GM19395 (cell line): ENCODE data around the gene SIPA1L3.

Experiments
- ATAC-seq: cut with Tn5 transposase; IDR thresholded peaks from one replicate; pipeline ENCODE4 v1.9.1; 2021; ENCODE audit warnings: mild to moderate bottlenecking, moderate library complexity; ENCODE audit not compliant: unreplicated experiment

Gene SIPA1L3

GRCh38 chr19:38035515-38036495, 128.8 kb downstream of the SIPA1L3 start:
- ATAC-seq, result no peak

DNA sequence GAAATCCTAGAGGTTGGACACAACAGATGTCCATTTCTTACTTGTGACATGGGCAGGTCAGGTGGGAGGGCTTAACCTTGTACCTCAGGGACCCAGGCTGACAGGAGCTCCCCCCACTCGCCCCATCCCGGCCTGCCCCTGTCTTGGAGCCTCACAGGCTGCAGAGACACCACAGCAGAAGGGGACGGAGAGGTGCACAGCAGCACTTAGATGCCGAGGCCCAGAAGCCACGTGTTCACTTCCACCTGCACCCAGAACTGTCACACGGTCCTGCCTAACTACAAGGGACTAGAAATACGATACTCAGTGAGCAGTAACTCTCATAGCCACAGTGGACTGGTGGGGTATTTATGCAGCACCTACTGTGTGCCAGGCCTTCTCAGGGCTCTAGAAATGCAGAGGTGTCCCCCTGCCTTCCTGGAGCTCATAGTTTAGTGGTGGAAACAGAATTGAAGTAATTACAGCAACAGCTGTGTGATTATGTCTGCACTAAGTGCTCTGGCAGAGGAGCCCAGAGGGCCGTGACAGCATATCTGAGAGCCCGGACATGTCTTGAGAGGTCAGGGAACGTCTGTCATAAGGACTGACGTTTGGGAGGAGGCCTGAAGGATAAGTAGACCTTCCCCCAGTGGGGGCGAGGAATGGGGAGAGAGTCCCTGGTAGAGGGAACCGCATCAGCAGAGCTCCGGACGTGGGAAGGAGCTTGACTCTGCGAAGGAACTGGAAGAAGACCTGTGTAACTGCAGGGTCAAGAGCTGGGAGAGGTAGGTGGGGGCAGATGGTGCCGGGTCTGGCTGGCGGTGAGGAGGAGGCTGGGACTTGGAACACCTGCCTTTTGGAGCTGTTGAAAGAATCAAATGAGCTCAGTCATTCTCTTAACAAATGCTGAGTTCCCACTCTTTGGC, 130.0 kb downstream of the SIPA1L3 start:
- ATAC-seq, result no peak

- ATAC-seq, result no peak
Measured at GRCh38 chr19:38039966-38040365, 133.0 kb downstream of the SIPA1L3 start.

DNA sequence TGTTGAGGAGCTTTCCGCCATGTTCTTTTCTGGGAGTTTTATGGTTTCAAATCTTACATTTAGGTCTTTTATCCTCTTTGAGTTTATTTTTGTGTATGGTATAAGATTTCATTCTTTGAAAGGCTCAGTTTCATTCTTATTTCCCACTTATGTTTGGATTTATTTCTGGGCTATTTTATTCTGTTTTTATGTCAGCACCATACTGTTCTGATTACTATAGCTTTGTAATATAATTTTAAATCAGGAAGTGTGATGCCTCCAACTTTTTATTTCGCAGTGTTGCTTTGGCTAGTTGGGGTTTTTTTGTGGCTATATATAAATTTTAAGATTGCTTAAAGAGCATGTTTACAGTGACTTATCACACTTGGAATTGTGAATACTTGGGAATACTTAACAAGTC, 135.1 kb downstream of the SIPA1L3 start:
- no peak for ATAC-seq

- ATAC-seq, result no peak
Measured at GRCh38 chr19:38043649-38044144, 136.7 kb downstream of the SIPA1L3 start.

DNA sequence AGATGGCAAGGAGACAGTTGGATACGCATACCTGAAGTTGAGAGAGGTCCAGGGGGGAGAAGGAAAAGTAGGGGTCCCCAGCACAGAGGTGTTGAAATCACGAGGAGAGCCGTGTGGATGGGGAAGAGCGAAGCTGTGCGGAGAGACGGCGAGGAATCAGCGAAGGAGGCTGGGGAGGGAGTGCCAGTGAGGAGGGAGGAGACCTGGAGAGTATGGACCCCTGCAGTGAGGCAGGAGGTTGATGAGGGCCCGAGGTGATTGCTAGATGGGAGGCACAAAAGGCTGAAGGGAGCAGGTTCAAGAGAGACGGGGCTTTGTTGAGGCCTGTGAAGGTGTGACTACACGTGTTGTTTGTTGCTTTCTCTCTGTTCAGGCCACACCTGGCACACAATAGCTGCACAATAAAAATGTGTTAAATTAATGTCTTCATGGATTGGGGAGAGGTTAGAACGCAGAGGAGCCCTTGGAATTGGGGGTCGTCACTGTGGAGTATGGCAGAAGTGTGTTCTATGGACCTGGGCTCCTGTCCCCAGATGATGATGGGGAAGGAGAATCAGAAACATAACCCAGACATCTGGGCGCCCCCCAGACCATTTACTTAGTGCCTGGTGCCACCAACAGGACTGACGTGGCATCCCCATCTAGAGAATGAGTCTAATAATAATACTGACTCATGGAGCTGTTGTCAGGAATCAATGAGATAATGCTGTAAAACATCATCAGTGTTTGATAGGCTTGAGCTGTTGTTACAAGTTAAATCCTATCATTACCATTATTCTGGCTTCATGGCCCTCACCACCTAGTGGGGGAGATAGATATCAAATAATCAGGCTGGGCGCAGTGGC, 137.5 kb downstream of the SIPA1L3 start:
- no peak for ATAC-seq

DNA sequence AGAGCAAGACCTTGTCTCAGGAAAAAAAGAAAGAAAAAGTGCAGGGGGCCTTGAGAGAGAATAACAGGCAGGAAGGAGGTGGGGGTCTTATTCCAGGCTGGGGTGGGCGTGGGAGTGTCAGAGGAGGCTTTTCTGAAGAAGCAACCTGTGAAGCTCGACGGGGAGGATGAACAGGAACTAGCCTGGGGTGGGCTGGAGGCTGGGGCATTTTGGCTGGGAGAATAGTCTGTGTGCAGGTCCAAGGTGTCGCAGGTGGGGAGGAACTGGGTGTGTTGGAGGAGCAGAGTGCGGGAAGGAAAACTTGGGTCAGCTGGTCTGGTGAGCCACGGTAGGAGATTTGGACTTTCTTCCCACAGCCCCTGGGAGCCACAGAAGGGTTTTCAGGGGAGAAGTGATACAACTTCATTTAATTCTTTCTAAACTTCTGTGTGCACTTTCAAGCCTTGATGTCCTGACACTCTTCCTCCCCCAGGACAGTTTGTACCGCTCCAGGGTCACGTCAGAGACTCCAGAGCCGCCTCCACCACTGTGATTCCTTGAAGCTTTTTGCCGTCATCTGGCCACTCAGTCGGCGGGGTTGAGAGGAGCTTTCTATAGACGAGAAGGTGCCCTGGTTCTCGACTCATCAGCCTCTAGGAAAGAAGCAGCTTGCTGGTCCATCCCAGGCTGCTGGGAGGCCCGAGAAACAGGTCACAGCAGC, 138.7 kb downstream of the SIPA1L3 start:
- peak; percentile 3 for ATAC-seq

- ATAC-seq, result peak; percentile 27
Measured at GRCh38 chr19:38046254-38047048, 139.4 kb downstream of the SIPA1L3 start.

DNA sequence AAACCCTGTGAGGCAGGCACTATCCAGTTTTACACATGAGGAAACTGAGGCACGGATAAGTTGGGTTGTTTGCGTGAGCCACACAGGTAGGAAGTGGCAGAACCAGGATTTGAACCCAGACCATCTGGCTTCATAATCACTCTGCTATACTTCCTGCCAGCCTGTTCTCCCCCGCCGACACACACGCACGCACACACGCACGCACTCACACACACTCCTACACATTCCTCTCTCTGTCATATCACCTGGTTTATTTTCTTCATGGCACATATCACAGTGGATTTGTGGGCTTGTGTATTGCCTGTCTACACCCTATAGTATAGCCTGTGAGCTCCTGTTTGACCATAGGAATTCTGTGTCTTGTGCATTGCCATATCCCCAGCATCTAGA, 140.0 kb downstream of the SIPA1L3 start:
- no peak for ATAC-seq

GRCh38 chr19:38047641-38048040, 140.6 kb downstream of the SIPA1L3 start:
- no peak for ATAC-seq

DNA sequence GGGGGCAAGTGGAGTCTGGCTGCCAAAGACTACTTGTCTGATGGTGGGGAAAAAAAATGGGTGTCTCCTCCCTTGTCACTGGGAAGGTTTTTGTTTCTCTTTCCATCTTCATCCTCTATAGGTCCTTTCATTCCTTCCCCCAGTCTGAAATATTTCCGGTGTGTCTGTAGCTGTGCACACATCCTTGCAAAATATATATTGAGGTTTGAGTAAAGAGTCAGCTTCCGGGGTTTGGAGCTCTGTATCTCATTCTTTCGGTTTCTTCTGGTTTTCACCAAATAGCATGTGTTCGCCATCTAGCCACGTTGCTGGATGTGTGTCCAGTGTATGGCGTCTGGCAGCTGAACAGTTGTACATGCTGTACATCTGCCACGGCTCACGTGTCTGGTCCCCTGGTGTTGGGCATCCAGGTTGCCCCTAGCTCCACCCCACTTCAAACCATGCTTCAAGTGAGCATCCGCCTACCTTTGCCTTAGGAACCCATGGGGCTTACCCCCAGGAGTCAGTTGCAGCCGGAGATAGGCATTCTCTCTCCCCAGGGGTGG, 142.2 kb downstream of the SIPA1L3 start:
- peak; percentile 56 for ATAC-seq

DNA sequence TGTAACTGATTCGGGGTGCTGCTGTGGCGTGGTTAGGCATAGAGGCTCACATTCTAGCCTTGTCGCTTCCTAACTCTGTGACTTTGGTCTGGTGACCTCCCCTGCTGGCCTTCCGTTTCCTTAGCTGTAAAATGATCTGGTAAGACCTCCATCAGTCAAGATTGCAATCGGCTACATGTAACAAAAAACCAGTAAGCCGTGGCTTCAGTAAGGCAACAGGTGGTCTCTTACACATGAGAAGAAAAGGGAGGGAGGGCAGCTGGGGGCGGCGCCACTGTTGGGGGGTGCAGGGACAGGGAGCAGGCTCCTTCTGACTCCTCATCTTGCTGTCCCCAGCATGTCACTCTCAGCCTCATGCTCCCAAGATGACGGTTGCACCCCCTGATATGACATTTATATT, 148.0 kb downstream of the SIPA1L3 start:
- no peak for ATAC-seq

GRCh38 chr19:38055655-38056521, 148.9 kb downstream of the SIPA1L3 start:
- ATAC-seq, result no peak

GRCh38 chr19:38056646-38057045, 149.6 kb downstream of the SIPA1L3 start:
- no peak for ATAC-seq

GRCh38 chr19:38057959-38058690, 151.1 kb downstream of the SIPA1L3 start:
- no peak for ATAC-seq

- no peak for ATAC-seq
Measured at GRCh38 chr19:38059897-38060296, 152.9 kb downstream of the SIPA1L3 start.

DNA sequence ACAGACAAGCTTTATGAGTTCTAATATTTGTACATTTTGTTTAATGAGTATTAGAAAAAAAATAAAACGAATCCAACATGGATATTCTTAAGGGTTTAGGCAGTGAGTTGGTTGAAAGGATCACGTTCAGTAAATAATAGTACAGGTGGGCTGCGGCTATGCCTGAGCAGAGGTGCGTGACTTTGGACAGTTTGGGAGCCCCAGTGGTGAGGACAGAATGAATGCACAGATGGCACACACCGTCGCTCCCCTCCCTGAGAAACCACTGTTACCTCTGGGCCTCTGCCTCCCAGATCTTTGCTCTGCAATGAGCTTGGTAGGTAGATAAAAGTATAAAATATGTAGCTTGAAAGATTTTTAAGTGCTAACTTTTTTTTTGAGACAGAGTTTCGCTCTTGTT, 153.3 kb downstream of the SIPA1L3 start:
- no peak for ATAC-seq
